ENCODE measurements around the gene TSHZ2. TPM values are rescaled to one million over a fixed set of nuclear protein-coding genes. Genes with fewer than 3 reads are reported as not detected.

TSHZ2 gene
- total RNA-seq, 1 experiment from 2014 or later, result 0.07 TPM

DNA sequence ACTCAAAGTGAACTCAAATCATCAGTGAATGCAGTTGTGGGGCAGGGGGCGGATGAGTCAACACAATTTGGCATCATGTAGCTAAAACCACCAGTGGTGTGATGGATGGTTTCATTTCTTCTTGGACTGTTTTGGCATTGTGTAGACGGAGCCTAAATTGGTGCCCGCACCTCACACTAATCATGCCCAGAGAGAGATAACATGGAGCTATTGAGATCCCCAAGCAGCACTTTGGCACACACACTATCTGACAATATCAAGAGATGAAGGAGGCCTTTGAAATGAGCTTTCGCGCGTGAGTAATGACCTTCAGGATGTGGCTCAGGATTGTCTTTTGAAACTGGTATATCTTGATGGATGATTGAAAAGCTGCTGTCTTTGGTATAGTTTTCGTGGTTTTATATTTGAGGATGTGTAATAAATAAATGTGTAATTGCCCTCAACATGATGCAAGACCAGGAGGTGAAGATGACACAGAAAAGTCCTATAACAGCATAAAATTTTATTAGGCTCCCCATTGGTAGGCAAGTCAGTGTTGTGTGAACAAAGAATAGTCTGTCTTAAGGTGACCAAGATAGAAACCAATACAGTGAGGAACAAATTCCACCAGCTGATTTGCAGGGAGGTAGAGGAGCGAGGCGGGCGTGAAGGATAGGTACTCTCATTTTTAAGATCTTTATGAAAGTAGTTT is 174.2 kb downstream of the TSHZ2 start:
- no peak for TF ChIP-seq RAD21 (IDR thresholded peaks at IDR 0.05; ENCODE audit: low read depth)
- TF ChIP-seq, protein P1, sequence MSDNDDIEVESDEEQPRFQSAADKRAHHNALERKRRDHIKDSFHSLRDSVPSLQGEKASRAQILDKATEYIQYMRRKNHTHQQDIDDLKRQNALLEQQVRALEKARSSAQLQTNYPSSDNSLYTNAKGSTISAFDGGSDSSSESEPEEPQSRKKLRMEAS (IDR thresholded peaks at IDR 0.05), result no peak
- TF ChIP-seq POLR2AphosphoS5 (IDR thresholded peaks at IDR 0.05; ENCODE audit: low read depth, low read length), result no peak
- TF ChIP-seq EGR1 (IDR thresholded peaks at IDR 0.05; ENCODE audit: low read depth), result no peak
- no peak for TF ChIP-seq FOSL1 (IDR thresholded peaks at IDR 0.05; ENCODE audit: low read depth)
- no peak for TF ChIP-seq YY1 (IDR thresholded peaks at IDR 0.05; ENCODE audit: extremely low read depth, insufficient replicate concordance, low read depth, low read length)
- TF ChIP-seq EZH2phosphoT487 (IDR thresholded peaks at IDR 0.05; ENCODE audit: borderline replicate concordance), result no peak
- Histone ChIP-seq H3K9me2 (ENCODE audit: insufficient read depth) (no peaks in the 10 kb centered on the region), H2AFZ (ENCODE audit: low read depth, low read length, poor library complexity, severe bottlenecking) (no peak overlapping the region), H3K79me2 (ENCODE audit: insufficient read depth, low read length) (no peaks in the 10 kb centered on the region), H4K20me1 (ENCODE audit: insufficient read depth) (no peaks in the 10 kb centered on the region), H3K27ac (ENCODE audit: low read depth, low read length) (no peak overlapping the region), H3K9me3 (ENCODE audit: control insufficient read depth in 1 of 2, insufficient read depth in 1 of 2, low read depth in 1 of 2, low read length in 2 of 2) (no peaks in the 10 kb centered on the region), H3K4me2 (ENCODE audit: low read length) (no peak overlapping the region), H3K36me3 (ENCODE audit: control insufficient read depth in 1 of 2, insufficient read depth in 2 of 2, low read length in 2 of 2) (no peaks in the 10 kb centered on the region), H3K4me3 (replicated peaks in 1 of 2; ENCODE audit: low read depth in 1 of 2, low read length in 2 of 2) (no peak overlapping the region), H3K4me1 (ENCODE audit: control insufficient read depth in 1 of 2, insufficient read depth in 2 of 2, low read length in 2 of 2) (no peaks in the 10 kb centered on the region), H3K27me3 (ENCODE audit: insufficient read depth, low read length) (no peaks in the 10 kb centered on the region), H3K9ac (ENCODE audit: low read length) (no peak overlapping the region)
- BruUV-seq (replicated peaks), result no TSS peak
- intact Hi-C loops (cut with micrococcal nuclease), result no loop called here
- DNase-seq (ENCODE audit: low read depth, low spot score), result no peak
- ChIA-PET CTCF (no interaction called here), RAD21 (ENCODE audit: low non-redundant PET in 1 of 2, low total read pairs in 2 of 2, uncharacterized antibody in 2 of 2, unreplicated experiment in 2 of 2) (no interaction called here), POLR2A (no interaction called here)
- no peak for ATAC-seq

DNA sequence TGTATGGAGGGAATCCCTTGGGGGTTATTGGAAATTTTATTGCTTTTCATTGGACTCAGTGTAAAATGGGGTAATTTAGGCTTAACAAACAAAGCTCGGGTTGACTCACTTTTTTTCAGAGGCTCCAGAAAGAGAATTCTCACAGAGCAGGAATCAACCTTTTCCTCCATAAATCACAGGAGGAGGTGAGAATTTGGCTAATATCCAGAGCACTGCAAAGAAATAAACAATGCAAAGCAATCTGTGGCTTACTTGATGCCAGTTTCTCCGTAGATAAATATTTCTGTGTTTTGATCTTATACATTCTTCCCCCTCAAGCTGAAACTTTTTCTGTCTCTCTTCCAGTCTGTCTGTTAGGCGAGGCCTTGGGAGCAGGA is 176.6 kb downstream of the TSHZ2 start:
- RAD21 ChIA-PET (ENCODE audit: low non-redundant PET in 1 of 2, low total read pairs in 2 of 2, uncharacterized antibody in 2 of 2, unreplicated experiment in 2 of 2), result no interaction called here
- H3K9me3 ChIP-seq (ENCODE audit: control insufficient read depth in 1 of 2, insufficient read depth in 1 of 2, low read depth in 1 of 2, low read length in 2 of 2), result no peaks in the 10 kb centered on the region
- no TSS peak for BruUV-seq (replicated peaks)
- TF ChIP-seq, protein P2, sequence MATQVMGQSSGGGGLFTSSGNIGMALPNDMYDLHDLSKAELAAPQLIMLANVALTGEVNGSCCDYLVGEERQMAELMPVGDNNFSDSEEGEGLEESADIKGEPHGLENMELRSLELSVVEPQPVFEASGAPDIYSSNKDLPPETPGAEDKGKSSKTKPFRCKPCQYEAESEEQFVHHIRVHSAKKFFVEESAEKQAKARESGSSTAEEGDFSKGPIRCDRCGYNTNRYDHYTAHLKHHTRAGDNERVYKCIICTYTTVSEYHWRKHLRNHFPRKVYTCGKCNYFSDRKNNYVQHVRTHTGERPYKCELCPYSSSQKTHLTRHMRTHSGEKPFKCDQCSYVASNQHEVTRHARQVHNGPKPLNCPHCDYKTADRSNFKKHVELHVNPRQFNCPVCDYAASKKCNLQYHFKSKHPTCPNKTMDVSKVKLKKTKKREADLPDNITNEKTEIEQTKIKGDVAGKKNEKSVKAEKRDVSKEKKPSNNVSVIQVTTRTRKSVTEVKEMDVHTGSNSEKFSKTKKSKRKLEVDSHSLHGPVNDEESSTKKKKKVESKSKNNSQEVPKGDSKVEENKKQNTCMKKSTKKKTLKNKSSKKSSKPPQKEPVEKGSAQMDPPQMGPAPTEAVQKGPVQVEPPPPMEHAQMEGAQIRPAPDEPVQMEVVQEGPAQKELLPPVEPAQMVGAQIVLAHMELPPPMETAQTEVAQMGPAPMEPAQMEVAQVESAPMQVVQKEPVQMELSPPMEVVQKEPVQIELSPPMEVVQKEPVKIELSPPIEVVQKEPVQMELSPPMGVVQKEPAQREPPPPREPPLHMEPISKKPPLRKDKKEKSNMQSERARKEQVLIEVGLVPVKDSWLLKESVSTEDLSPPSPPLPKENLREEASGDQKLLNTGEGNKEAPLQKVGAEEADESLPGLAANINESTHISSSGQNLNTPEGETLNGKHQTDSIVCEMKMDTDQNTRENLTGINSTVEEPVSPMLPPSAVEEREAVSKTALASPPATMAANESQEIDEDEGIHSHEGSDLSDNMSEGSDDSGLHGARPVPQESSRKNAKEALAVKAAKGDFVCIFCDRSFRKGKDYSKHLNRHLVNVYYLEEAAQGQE (IDR thresholded peaks at IDR 0.05; ENCODE audit: low read depth), result no peak
- TF ChIP-seq, protein P3, sequence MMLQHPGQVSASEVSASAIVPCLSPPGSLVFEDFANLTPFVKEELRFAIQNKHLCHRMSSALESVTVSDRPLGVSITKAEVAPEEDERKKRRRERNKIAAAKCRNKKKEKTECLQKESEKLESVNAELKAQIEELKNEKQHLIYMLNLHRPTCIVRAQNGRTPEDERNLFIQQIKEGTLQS (IDR thresholded peaks at IDR 0.05), result no peak
- CTCF ChIA-PET, result no interaction called here
- no peaks in the 10 kb centered on the region for H3K79me2 ChIP-seq (ENCODE audit: insufficient read depth, low read length)
- H2AFZ ChIP-seq (ENCODE audit: low read depth, low read length, poor library complexity, severe bottlenecking), result no peak overlapping the region
- DNase-seq (ENCODE audit: low read depth, low spot score) (no peak), ATAC-seq (no peak)
- H3K36me3 ChIP-seq (ENCODE audit: control insufficient read depth in 1 of 2, insufficient read depth in 2 of 2, low read length in 2 of 2), result no peaks in the 10 kb centered on the region
- no peaks in the 10 kb centered on the region for H4K20me1 ChIP-seq (ENCODE audit: insufficient read depth)
- H3K9me2 ChIP-seq (ENCODE audit: insufficient read depth), result no peaks in the 10 kb centered on the region
- intact Hi-C loops (cut with micrococcal nuclease), result no loop called here
- no peak overlapping the region for H3K9ac ChIP-seq (ENCODE audit: low read length)
- no peaks in the 10 kb centered on the region for H3K27me3 ChIP-seq (ENCODE audit: insufficient read depth, low read length)
- H3K27ac ChIP-seq (ENCODE audit: low read depth, low read length), result no peak overlapping the region
- H3K4me3 ChIP-seq (replicated peaks in 1 of 2; ENCODE audit: low read depth in 1 of 2, low read length in 2 of 2), result no peak overlapping the region
- H3K4me2 ChIP-seq (ENCODE audit: low read length), result no peak overlapping the region
- POLR2A ChIA-PET, result no interaction called here
- no peaks in the 10 kb centered on the region for H3K4me1 ChIP-seq (ENCODE audit: control insufficient read depth in 1 of 2, insufficient read depth in 2 of 2, low read length in 2 of 2)

Data from HCT116 (cell line).